HG03066 (cell line): ENCODE results near the gene RBM41.
"Not testable (repeated sequence)": the region's sequence is repeated elsewhere in the genome, so short reads cannot be mapped to it uniquely, and the experiment has no call there.

Experiments used
- ATAC-seq: cut with Tn5 transposase; IDR thresholded peaks from one replicate; pipeline ENCODE4 v1.9.1; 2021; ENCODE audit warnings: low read depth; ENCODE audit not compliant: unreplicated experiment

Gene RBM41

DNA sequence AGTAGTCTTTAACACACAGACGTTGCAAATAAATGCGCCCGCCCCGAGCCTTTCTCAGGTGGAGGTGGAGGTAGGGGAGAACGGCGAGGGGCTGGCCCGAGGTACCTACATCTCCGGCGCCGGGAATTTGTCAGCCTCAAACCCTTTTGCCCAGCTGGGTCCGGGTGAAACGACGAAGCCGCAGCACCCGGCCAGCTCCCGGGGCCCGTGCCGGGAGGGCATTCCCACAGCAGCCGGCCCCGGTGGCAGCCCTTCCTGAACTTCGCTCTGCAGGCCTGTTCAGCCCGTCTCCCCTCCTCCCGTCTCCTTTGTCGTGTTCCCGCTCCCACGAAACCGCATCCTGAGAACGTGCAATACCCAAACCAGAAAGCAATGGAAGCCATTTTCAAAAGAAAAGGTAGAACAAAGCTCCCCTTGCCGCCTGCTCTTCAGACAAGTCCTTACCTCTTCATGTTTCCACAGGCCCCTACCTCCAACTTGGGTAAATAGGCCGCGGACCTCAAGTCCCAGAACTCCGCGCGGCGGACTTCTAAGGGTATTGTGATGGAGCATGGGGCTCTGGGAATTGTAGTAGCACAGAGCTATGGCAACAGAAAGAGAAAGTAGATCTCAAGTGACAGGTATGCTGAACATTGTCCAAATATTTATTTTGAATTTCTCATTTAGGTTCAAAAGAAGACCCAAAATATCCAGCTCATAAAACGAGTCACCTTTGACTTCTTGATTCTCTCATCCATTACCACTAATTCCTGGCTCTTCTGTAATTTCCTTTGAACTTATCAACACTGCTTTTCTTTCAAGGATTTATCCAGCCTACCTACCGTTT lies at the start of gene RBM41:
TSS of gene RBM41 (minus strand) at position 501 of the 826 bp plus-strand sequence. CDS start at position 452, 49 bp downstream.
- ATAC-seq = peak; percentile 99

DNA sequence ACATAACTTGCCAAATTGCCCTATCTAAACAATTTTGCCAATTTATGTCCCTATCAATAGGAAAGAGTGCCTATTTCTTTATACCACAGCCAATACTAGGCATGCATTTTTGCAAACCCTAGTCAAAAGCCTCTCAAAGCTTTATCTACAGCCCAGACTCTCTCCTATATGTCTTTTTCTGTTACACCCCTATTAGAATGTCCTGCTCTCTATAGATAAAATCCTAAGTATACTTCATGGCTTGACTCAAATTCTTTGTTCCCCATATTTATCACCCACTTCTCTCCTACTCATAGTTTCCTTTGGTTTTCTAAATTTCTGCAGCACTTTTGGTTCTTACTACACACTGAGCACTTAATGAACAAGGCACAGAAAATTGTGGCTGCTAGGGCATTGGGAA lies 49.6 kb upstream of the RBM41 start:
- no peak for ATAC-seq

DNA sequence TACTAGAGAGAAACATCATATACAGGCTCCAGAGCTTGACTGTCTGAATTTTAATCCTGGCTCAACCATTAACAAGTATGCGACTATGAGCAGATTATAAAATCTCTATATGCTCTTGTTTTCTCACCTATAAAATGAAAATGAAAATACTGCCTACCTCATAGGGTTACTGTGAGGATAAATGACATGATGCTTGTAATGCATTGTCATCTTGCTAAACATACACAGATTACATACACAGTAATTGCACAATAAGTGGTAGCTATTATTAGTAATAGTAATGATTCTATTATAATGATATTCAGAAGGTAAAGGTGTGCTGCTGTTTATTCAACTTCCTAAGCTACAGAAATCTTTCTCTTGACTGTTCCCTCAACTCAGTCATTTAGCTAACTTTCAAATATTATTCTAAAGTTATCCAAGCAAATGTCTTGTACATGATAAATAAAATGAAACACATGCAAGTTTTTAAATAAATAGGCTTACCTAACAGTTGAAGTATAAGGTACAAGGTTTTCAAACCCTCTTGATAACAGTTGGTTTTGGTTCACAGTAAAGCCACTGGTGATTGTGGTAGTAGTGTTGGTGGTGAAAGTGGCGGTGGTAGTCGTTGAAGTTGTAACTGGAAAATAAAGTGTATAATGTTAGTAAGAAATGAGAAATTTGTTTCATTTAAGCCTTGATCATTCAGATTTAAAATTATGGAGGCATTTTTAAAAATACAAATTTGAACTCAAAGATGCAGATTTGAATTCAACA lies 48.7 kb upstream of the RBM41 start:
- ATAC-seq = no peak

DNA sequence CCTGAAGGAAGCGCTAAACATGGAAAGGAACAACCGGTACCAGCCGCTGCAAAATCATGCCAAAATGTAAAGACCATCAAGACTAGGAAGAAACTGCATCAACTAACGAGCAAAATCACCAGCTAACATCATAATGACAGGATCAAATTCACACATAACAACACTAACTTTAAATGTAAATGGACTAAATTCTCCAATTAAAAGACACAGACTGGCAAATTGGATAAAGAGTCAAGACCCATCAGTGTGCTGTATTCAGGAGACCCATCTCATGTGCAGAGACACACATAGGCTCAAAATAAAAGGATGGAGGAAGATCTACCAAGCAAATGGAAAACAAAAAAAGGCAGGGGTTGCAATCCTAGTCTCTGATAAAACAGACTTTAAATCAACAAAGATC lies 39.0 kb upstream of the RBM41 start:
- ATAC-seq = not testable (repeated sequence)

DNA sequence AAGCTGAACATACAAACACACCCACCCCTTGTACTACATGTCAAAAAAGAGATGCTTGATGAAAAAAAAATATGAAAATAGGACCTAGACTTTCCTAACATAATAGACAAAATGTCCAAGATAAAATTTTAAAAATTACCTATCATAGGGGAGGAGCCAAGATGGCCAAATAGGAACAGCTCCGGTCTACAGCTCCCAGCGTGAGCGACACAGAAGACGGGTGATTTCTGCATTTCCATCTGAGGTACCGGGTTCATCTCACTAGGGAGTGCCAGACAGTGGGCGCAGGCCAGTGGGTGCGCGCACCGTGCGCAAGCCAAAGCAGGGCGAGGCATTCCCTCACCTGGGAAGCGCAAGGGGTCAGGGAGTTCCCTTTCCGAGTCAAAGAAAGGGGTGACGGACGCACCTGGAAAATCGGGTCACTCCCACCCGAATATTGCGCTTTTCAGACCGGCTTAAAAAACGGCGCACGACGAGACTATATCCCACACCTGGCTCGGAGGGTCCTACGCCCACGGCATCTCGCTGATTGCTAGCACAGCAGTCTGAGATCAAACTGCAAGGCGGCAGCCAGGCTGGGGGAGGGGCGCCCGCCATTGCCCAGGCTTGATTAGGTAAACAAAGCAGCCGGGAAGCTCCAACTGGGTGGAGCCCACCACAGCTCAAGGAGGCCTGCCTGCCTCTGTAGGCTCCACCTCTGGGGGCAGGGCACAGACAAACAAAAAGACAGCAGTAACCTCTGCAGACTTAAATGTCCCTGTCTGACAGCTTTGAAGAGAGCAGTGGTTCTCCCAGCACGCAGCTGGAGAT lies 37.2 kb upstream of the RBM41 start:
- not testable (repeated sequence) for ATAC-seq

DNA sequence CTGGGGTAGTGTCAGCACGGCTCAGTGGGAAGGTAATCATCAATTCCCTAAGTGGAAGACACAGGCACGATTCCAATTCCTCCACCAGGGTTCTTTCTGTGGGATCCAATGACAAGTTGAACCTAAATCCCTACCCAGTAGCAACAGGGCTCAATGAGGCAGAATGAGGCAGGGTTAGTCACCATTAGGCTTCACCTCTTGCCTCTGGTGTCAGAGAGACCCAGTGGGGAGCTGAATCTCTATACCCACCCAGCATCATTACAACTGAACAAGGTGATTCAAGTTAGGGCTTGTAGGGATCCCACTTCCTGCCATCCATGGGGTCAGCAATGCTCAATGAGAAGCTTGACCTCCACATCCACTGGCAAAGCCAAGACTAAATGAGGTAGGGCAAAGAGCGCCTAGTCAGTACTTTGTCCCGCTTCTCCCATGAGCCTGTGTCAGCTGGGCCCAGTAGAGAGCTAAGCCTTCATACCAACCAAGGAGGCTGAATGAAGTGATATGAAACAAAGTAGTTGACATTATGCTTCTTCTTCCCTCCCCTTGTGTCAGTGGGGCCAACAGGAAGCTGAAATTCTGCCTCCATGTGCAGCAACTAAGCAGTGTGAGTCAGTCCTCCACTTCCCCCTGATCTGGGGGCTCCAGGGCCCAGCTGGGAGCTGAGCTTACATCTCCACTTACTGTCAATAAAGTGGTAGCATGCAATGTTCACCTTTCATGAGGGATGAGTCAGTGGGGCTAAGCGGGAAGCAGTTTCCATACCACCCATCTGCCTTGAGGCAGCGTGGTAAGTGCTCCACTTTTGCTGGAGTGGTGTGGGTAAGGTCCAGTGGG lies 36.4 kb upstream of the RBM41 start:
- ATAC-seq = no peak

DNA sequence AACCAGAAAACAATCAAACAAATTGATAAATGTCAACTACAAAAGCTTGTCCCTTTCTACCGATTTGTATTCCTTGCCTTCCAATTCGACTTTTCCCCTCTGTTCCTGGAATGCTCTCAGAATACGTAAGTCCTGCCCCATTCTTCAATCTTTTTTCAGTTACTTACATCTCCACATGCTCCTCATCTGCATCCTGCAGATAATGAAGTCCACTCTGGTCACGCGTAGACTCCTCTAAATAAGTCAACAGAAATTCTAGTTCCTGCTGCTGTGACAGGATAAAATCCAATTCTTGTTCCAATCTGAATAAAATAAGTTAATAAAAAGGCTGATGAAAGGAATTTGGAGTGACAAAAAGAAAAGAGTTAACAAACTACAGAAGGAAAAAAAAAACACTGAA lies 34.4 kb upstream of the RBM41 start:
- no peak for ATAC-seq

DNA sequence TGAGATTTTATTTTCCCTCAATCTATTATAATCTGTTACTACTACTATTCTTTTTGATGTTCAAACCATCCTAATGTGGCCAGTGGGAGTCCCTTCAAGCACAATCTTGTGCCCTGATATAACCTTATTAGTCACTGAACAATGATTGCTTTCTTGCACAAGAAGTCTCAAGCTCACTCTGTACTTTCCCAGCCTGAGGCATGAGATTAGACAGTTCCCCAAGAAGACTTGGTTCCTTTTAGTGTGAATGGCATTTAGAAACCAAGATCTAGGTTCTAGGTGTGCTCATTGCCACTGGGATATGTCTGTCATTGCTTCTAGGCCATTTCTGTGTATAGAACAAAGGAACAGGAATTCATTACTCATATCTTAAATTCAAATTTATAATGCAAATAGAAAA lies 28.0 kb upstream of the RBM41 start:
- no peak for ATAC-seq

DNA sequence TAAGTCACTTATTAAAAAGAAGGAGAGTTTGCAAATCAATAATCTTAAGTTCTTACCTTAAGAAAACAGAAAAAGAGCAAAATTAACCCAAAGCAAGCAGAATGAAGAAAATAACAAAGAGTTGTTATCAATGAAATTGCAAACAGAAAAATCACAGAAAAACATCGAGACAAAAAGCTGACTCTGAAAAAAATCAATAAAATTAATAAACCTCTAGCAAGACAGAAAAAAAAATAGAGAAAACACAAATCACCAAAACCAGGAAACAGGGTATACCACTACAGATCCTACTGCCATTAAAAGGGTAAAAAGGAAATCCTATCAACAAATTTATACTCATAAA lies 17.3 kb upstream of the RBM41 start:
- ATAC-seq = no peak

DNA sequence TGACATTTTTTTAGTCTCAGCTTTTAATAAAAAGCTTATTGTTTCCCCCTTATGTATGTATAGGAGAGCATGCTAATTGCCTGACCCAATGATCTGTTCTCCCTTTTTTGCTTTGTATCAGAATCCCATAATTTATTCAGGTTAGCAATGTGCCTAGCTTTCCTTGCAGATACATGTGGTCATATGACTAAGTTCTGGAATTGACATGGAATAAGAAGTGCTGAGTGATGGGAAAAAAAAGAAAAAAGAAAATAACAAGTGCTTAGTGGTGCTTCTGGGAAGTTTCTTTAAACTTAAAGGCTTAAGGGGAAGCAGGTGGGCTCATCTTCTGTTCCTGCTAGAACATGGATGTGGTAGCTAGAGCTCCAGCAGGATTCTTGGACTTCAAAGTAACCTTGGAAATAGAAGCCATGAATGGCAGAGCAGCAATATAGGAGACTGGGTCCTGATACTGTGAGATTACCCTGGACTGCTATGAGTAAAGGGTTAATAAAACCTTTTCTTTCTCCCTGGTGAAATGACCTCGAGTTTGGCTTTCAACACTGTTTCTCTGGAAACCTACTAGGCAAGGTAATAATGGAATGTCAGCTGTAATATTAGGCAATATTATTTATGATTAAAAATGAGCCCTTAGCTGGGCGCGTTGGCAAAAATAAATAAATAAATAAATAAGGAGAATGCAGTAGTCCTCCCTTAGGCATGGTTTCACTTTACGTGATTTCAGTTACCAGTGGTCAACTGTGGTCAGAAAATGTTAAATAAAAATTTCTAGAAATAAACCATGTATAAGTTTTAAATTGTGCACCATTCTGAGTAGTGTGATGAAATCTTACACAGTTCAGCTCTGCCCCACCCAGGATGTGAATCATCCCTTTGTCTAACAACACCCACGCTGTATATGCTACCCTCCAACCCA lies 16.7 kb upstream of the RBM41 start:
- ATAC-seq = no peak

DNA sequence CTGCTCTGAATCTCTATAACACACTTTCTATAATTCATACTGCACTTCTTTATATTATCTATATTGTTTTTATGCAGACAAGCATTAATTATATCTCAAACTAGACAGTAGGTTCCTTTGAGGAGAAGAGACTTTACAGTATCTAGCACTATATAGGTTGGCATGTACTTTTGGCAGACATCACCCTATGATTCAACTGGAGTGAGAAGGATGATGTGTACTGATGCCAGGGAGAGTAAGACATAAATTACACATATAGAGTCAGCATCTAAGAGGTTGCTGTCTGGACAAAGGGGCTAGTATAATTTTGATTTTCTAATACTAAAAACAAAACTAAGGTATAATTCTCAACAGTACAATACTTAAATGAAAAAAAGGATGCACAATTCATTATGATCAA lies 5.1 kb upstream of the RBM41 start:
- ATAC-seq = no peak

DNA sequence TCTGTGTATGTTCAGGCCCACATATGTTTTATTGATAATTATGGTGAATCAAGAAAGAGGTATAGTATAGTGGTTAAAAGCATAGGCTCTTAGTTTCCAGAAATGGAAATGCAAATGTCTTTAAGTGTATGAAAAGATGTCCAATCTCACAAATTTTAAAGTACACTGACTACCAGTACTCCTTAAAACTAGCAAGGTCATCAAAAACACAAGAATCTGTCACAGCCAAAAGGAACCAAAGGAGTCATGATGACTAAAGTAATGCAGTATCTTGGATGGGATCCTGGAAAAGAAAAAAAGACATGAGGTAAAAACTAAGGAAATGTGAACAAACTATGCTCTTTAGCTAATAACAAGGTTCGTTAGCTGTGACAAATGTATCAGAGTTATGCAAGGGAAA lies 661 bp upstream of the RBM41 start:
- ATAC-seq = no peak

DNA sequence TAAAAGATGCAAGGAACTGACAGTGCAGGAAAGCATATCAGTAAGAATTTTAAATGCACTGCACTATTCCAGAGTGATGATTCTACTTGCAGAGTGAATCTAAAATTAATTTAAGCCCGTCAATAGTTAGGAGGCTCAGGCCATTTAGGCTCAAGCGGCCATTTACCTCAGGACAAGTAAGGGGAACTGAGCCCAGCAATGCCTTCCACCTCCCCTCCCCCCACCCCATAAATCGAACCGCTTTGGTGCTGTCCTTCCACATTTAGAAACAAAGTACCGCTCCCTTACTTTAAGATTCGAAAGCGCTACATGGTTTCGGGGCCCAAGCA lies 665 bp downstream of the RBM41 start:
- ATAC-seq = peak; percentile 16

DNA sequence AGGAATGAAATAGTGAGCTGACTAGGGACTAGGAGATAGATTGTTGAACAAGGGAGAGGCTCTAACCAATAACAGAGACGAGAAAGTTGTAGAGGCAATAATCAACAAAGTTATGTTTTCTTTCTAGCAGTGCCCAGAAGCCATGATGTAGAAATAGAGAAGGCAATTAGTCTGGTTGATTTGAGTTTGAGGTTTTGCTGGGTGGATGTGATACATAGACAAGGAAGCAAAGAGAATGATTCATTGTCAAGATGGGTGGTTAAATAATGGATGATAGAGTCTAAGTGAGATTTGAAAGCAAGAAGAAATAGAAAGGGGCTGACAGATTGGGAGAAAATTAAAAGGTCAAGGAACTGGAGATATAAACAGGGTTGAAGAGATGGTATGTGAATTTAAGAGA lies 11.2 kb downstream of the RBM41 start:
- ATAC-seq = no peak

DNA sequence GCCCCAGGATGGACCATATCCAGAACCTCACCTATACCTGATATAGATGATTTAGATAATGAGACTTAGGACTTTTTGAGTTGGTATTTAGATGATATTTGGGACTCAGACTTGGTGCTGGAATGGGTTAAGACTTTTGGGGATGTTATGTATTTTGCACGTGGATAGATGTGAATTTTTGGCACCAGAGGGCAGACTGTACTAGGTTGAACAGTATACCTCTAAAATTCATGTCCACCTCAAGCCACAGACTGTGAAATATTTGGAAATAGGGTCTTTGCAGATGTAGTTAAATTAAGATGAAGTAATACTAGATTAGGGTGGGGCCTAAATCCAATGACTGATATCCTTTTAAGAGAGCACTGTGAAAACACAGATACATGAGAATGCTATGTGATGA lies 15.6 kb downstream of the RBM41 start:
- ATAC-seq = no peak

DNA sequence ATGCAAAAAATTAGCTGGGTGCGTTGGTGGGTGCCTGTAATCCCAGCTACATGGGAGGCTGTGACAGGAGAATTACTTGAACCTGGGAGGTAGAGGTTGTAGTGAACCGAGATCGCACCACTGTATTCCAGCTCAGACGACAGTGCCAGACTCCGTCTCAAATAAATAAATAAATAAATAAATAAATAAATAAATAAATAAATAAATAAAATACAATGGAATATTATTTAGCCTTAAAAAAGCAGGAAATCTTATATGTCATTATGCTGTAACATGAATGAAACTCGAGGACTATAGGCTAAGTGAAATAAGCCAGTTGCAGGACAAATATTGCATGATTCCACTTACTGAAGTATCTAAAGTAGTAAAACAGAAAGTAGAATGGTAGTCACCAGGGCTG lies 42.5 kb downstream of the RBM41 start:
- no peak for ATAC-seq

DNA sequence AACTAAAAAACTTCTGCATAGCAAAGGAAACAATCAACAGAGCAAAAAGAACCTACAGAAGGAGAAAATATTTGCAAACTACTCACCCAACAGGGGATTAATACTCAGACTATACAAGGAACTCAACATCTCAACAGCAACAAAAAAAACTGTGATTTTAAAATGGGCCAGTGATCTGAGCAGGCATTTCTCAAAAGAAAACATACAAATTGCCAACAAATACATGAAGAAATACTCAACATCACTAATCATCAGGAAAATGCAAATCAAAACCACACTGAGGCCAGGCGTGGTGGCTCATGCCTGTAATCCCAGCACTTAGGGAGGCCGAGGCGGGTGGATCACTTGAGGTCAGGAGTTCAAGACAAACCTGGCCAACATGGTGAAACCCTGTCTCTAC lies 60.9 kb downstream of the RBM41 start:
- not testable (repeated sequence) for ATAC-seq

DNA sequence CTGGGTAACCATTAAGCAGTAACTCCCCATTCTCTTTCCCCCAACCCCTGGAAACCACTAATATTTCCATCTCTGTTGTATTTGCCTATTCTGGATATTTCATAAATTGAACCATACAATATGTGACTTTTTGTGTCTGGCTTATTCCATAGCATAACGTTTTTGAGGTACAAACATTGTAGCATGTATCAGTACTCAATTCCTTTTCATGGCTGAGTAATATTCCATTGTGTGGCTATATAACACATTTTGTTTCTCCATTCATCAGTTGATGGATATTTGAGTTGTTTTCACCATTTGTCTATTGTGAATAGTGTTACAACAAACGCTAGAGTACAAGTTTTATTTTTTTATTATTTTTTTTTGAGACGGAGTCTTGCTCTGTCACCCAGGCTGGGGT lies 63.6 kb downstream of the RBM41 start:
- ATAC-seq = no peak

DNA sequence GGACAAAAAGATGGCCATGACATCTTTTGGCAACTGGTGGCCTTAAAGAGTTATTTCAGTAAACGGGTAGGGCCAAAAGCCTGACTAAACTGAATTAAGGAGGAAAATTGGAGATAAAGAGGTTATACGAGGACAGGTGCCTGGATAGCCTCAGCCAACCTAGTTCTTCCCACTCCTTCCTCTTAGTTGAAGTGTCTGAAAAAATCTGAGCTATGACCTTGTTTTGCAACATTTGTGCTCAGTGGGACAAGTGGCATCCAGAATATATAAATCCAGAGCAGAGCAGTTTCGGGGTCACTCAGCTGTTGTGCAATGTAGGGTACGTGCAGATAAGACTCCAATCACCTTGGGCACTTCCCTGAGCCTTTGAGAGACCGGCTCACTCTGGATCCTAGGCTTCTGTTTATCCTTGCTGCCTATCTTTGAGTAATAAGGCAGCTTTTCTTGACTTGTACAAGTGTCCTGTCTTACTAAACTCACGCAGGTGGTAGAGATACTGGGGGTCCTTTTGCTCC lies 68.4 kb downstream of the RBM41 start:
- no peak for ATAC-seq
